GM13976 (cell line): Measurements from ENCODE around the gene S100A5.

Source experiments
- DNase-seq: peaks from one replicate; pipeline ENCODE4 v3.0.0; 2012; ENCODE audit warnings: low spot score
- in situ Hi-C: fragments of 300-500 bp; cut with MboI; formaldehyde crosslinking; loops from one replicate; pipeline ENCODE4 v1.12.0; 2022; ENCODE audit warnings: low sequenced_read_pairs, mixed read lengths, inconsistent platforms; ENCODE audit not compliant: unreplicated experiment
- TF ChIP-seq, protein P1 (sequence below): IDR thresholded peaks from 2 replicates; pipeline ENCODE4 v1.5.1; 2012; ENCODE audit warnings: borderline replicate concordance, mild to moderate bottlenecking; ENCODE audit not compliant: insufficient read depth; ENCODE audit errors: extremely low read depth, missing control alignments, control extremely low read depth

The S100A5 gene

DNA sequence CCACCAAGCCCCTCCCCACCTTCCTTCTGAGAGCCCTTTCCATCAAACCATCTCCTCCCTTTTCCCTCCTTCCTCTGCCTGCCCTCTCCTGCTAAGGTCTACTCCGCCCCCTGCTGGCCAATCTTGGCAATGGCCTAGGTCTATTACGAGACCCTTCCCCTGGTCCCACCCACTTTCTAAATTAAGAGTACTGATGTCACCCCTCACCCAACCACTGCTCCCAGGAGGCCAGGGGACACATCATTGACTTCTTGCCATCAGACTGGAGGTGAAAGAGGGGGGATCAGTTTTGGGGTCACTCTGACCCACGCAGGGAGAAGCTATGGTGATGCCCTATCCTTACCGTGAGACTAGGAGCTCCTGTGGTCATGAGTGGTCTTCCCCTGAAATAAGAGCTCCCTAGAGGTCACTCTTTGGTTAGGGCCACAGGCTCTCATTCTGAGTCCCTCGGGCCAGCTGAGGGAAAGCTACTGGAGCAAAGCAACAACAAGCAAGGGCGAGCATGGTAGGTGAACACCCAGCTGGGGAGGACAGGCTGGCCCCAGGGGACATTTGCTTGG, 45.7 kb downstream of the S100A5 start:
- peak; percentile 72 for DNase-seq
- in situ Hi-C loops: no loop called here
- TF ChIP-seq, protein P1, sequence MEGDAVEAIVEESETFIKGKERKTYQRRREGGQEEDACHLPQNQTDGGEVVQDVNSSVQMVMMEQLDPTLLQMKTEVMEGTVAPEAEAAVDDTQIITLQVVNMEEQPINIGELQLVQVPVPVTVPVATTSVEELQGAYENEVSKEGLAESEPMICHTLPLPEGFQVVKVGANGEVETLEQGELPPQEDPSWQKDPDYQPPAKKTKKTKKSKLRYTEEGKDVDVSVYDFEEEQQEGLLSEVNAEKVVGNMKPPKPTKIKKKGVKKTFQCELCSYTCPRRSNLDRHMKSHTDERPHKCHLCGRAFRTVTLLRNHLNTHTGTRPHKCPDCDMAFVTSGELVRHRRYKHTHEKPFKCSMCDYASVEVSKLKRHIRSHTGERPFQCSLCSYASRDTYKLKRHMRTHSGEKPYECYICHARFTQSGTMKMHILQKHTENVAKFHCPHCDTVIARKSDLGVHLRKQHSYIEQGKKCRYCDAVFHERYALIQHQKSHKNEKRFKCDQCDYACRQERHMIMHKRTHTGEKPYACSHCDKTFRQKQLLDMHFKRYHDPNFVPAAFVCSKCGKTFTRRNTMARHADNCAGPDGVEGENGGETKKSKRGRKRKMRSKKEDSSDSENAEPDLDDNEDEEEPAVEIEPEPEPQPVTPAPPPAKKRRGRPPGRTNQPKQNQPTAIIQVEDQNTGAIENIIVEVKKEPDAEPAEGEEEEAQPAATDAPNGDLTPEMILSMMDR: peak; percentile 81

DNA sequence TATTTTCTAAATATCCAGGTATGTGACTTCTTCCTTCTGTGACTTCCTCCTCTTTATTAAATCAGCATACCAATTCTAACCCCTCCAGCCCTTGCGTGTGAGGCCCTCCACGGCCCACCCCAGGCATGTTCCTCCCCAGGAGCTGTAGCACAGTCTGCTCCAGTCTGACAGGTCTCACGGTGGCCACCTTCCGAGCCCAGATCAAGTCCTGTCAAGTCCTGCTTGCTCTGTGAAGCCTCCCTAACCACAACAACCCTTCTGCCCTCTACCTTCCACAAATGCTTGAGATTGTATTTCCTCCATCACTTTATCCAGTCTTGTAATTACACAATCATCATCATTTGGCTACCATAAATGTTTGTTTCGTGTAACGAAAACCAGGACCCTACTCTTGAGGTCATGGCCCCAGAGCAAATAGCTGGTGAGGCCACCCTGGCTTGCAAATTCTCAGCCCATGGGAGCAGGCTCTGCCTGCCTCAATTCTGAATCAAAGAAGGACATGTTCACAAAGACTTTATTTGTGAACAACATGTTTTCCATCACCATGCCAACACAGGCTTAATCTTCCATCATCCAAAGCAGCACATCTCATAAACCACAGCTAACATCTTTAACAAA, 47.3 kb downstream of the S100A5 start:
- TF ChIP-seq, protein P1: no peak
- DNase-seq: no peak
- in situ Hi-C loops: no loop called here

DNA sequence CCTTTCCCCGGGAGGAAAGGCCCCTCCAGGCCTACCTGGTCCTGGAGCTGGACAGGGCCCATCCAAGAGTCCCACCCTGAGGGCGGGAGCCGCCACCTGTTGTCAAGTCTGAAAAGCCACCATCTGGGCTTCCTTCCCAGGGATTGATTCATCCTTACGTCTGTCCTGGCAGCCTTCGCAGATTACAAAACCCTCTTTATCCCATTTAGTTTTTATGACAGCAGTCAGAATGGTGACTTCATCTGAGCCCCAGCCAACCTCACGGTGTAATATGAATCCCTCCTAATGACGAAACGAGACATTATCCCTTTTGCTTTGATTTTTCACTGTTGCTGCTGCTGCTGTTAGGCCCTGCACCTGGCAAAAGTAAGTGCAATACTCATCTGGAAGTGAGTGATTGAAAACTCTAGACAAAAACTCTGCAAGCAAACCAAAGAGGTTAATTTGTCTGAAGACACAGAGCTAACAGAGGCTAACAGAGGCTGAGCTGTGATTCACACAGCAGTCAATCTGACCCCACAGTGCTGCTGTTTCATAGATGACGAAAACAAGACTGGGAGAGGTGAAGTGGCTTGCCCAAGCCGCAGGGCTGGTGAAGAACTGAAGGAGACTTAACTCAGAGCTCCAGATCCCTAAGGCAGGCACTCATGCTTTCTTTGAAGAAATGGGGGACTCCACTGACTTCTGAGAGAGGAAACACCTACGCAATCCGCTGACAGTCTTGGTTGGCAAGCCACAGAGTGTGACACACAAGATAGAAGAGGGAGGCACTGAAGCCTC, 50.3 kb downstream of the S100A5 start:
- DNase-seq: no peak
- in situ Hi-C loops: no loop called here
- TF ChIP-seq, protein P1: no peak

DNA sequence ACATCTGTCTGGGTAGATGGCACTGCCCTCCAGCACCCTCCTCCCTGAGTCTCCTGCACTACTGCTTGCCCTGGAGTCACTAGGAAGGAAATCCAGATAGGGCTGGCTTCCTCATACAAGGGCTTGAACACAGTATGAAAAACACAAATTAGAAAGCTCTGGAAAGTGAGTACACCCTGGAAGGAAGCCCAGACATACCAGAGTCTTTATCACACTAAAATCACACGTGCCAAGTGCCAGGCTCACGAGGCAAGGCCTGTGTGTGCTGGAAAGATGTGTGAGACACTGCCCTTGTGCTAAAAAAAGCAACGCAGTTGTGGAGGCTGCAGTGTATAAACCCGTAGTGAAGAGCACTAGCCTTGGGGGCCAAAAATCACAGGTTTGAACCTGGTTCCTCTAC, 52.0 kb downstream of the S100A5 start:
- in situ Hi-C loops: no loop called here
- no peak for DNase-seq
- TF ChIP-seq, protein P1: no peak

DNA sequence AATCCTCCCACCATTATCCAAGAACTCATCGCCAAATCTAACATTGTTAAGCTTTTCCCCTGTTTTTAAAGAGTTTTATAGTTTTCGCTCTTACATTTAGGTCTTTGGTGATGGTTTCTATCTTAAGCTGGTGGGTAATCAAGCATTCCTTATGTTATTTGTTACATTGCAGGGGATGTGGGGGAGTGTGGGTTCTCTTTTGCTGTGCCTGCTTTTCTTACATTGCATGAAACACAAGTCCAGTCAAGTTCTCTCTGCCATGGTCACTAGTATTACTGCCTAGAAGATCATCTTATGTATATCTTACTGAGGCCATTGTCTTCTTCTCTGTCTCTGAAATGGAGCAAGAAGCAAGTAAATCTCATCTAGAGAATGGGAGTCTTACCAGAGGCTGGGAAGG, 53.0 kb downstream of the S100A5 start:
- in situ Hi-C loops: no loop called here

More for the DNA sequence above, 53.0 kb downstream of the S100A5 start:
- DNase-seq: no peak
- TF ChIP-seq, protein P1: no peak
